ENCODE measurements around the gene ZNF804B.
"Not testable (repeated sequence)": the region's sequence is repeated elsewhere in the genome, so short reads cannot be mapped to it uniquely, and the experiment has no call there.

Gene ZNF804B

GRCh38 chr7:89103564-89103963 lies 344.1 kb downstream of the ZNF804B start:
- DNase-seq: no peak

GRCh38 chr7:89104748-89105685 lies 345.5 kb downstream of the ZNF804B start:
- no peak for DNase-seq

GRCh38 chr7:89123871-89124270 lies 364.4 kb downstream of the ZNF804B start:
- no peak for DNase-seq

GRCh38 chr7:89129600-89130375 lies 370.3 kb downstream of the ZNF804B start:
- DNase-seq: no peak

- DNase-seq: no peak
Observed at GRCh38 chr7:89133357-89133756, 373.9 kb downstream of the ZNF804B start.

- DNase-seq: no peak
Observed at GRCh38 chr7:89133819-89134218, 374.3 kb downstream of the ZNF804B start.

GRCh38 chr7:89145801-89146200 lies 386.3 kb downstream of the ZNF804B start:
- no peak for DNase-seq

- DNase-seq: no peak
Observed at GRCh38 chr7:89160107-89160506, 400.6 kb downstream of the ZNF804B start.

- DNase-seq: no peak
Observed at GRCh38 chr7:89165421-89165820, 405.9 kb downstream of the ZNF804B start.

- no peak for DNase-seq
Observed at GRCh38 chr7:89170628-89171027, 411.1 kb downstream of the ZNF804B start.

- DNase-seq: no peak
Observed at GRCh38 chr7:89182116-89182515, 422.6 kb downstream of the ZNF804B start.

- no peak for DNase-seq
Observed at GRCh38 chr7:89183712-89184111, 424.2 kb downstream of the ZNF804B start.

GRCh38 chr7:89200758-89201157 lies 441.3 kb downstream of the ZNF804B start:
- no peak for DNase-seq

- DNase-seq: no peak
Observed at GRCh38 chr7:89223900-89224395, 464.4 kb downstream of the ZNF804B start.

- not testable (repeated sequence) for DNase-seq
Observed at GRCh38 chr7:89228688-89229171, 469.2 kb downstream of the ZNF804B start.

- no peak for DNase-seq
Observed at GRCh38 chr7:89238156-89238555, 478.7 kb downstream of the ZNF804B start.

GRCh38 chr7:89246196-89246595 lies 486.7 kb downstream of the ZNF804B start:
- DNase-seq: no peak

GRCh38 chr7:89247207-89247606 lies 487.7 kb downstream of the ZNF804B start:
- DNase-seq: no peak

GRCh38 chr7:89259085-89259484 lies 499.6 kb downstream of the ZNF804B start:
- DNase-seq: no peak

GRCh38 chr7:89264126-89264525 lies 504.6 kb downstream of the ZNF804B start:
- DNase-seq: no peak

- DNase-seq: no peak
Observed at GRCh38 chr7:89265631-89266030, 506.1 kb downstream of the ZNF804B start.

GRCh38 chr7:89283302-89283701 lies 523.8 kb downstream of the ZNF804B start:
- no peak for DNase-seq

- DNase-seq: no peak
Observed at GRCh38 chr7:89308535-89308934, 549.0 kb downstream of the ZNF804B start.

GRCh38 chr7:89311886-89312285 lies 552.4 kb downstream of the ZNF804B start:
- no peak for DNase-seq

All from stimulated activated CD4-positive, alpha-beta T cell treated with anti-CD3 and anti-CD28 coated beads, Interleukin-2, amount 100 ng/mL, for 48 hours (primary cell).